Mammary epithelial cell (primary cell): ENCODE results near the gene HSD11B1.

Experiments used
- CTCF ChIP-seq, 2 donors: IDR thresholded peaks in 1 of 2; conservative IDR thresholded peaks in 1 of 2; 2 replicates each; pipeline ENCODE4 v1.5.1; 2011 to 2012; ENCODE audit warnings: inconsistent platforms in 2 of 2, low read length in 2 of 2, mild to moderate bottlenecking in 2 of 2, control low read depth in 1 of 2, low read depth in 1 of 2; ENCODE audit not compliant: insufficient read depth in 1 of 2; ENCODE audit errors: extremely low read depth in 1 of 2
- EZH2 ChIP-seq: IDR thresholded peaks from 2 replicates; pipeline ENCODE4 v1.6.1; 2012; ENCODE audit warnings: low read length, inconsistent platforms, borderline replicate concordance

GRCh38 chr1:209743145-209743482, 38.5 kb downstream of the HSD11B1 start:
- TF ChIP-seq CTCF (conservative IDR thresholded peaks at IDR 0.05 in 1 of 2, IDR thresholded peaks at IDR 0.05 in 1 of 2; ENCODE audit: extremely low read depth in 1 of 2, insufficient read depth in 1 of 2, low read depth in 1 of 2, low read length in 2 of 2) (no peak), EZH2 (no peak)
